HG02943 (cell line): ENCODE results near the gene CPTP.

Experiments
- ATAC-seq: cut with Tn5 transposase; IDR thresholded peaks from one replicate; pipeline ENCODE4 v1.9.1; 2021; ENCODE audit warnings: mild to moderate bottlenecking, low read depth, moderate library complexity; ENCODE audit not compliant: unreplicated experiment

Gene CPTP

GRCh38 chr1:1324524-1325287 is at the start of gene CPTP, which contains the start of gene INTS11:
TSS of gene CPTP (plus strand) at chr1:1324802. CDS start at chr1:1326911, 2,109 bp downstream.
TSS of gene INTS11 (minus strand) at chr1:1324660. CDS start at chr1:1324608, 52 bp downstream.
- ATAC-seq = peak; percentile 60

- ATAC-seq = no peak
These were observed 49.6 kb upstream of the CPTP start for GRCh38 chr1:1274931-1275431.

GRCh38 chr1:1275836-1276235 is 48.8 kb upstream of the CPTP start:
- no peak for ATAC-seq

DNA sequence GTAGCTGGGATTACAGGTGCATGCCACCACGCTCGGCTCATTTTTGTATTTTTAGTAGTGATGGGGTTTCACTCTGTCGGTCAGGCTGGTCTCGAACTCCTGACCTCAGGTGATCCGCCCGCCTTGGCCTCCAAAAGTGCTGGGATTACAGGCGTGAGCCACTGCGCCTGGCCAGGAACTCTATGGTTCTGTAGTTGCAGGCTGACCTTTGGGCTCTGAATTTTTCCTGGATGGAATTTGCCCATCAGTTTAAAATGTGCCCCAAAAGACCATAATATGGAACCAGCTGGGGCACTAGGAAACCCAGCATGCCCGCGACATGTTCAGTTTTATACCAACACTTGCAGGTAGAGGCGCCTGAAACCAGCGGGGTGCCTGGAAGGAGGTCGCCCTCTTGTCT is 46.0 kb upstream of the CPTP start:
- ATAC-seq = no peak

DNA sequence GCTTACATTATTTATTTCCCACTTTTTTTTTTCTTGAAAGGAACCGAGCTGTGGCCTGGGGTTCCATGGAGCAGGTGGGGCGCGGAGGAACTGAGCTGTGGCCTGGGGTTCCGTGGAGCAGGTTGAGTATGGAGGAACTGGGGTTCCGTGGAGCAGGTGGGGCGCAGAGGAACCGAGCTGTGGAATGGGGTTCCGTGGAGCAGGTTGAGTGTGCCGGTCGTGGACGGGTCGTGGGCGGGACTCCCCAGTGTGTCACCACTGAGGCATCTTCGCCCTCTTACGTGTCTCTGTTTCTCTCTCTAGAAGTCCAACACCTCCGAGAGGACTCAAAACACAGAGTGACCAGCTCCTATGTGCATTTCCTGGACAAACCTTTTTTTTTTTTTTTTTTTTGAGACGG is 45.6 kb upstream of the CPTP start:
- no peak for ATAC-seq

DNA sequence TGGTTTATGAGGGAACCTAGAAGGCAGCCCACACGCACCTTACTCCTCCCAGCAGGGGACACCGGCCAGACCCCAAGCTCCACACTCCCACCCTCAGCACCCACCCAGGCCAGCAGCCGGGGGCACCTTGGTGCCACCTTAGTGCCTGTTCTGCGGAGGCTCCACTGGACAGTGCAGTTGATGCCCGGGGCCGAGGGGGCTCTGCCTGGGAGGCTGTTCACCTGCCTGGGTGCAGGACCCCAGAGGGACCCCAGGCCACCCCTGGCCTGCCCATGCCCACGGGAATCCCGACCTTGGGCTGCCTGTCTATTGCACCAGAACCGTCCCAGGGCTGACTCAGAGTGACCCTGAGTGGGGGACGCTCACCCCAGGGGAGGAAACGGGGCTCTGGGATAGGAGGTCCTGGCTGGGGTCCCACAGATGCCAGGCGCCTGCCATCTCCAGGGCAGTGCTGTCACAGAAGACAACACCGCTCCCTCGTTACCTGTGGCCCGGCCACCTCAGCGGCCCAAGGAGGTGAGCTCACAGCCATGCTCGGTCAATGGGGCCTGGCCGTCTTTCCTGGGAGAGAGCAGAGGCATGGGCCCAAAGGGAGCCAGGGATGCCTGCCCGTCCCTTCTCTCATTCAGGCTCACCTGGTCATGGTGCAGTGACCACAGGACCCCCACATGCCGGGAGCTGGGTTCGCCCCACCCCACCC is 43.7 kb upstream of the CPTP start:
- no peak for ATAC-seq

DNA sequence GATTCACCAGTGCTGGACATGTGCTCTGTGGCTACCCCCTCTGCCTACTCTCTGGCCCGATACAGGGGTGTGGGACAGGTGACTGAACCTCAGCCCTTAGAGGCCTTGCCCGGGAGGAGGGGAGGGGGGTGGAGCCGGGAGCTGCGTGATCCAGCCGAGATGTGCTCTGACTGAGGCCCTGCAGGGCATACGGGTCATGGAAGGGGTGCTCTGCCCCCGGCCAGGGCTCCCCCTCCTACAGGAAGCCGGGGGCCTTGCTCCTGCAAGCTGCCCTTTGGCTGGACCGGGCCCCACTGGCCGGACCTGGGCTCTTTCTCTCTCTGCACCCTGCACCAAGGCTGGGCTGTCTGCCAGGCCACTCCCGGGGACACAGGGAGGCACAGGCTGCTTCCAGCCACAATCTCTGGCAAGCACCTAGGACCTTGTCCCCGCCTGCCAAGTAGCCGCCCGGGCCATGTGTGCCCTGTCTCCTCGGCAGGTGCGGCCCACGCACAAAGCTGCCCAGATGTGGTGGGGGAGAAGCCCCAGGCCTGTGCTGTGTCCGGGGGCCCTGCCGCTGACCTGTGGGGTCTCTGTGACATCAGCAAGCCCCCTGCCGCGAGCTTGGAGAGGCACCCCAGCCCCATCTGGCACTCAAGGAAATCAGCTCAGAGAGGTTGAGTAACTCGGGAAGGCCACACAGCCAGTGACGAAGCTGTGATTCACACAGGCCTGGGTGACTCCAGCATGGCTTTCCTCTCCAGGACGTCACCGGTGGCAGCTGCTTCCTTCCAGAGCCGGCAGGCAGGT is 42.9 kb upstream of the CPTP start:
- ATAC-seq = no peak

GRCh38 chr1:1282998-1283397 is 41.6 kb upstream of the CPTP start:
- ATAC-seq = no peak

DNA sequence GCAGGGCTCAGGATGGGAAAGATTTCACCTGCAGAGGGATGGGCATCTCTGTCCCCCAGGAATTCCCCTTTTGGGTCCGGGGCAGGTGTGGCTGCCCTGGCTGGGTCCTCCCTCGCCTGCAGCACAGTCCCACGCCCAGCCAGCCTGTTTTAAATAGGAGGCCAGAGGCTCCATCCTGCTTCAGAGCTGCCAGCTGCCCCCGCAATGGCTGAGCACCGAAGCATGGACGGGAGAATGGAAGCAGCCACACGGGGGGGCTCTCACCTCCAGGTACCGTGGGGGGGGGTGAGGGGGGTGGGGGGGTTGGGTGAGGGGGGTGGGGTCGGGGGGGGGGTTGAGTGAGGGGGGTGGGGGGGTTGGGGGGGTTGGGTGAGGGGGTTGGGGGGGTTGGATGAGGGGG is 40.8 kb upstream of the CPTP start:
- no peak for ATAC-seq

GRCh38 chr1:1284221-1285101 is 40.1 kb upstream of the CPTP start:
- no peak for ATAC-seq

DNA sequence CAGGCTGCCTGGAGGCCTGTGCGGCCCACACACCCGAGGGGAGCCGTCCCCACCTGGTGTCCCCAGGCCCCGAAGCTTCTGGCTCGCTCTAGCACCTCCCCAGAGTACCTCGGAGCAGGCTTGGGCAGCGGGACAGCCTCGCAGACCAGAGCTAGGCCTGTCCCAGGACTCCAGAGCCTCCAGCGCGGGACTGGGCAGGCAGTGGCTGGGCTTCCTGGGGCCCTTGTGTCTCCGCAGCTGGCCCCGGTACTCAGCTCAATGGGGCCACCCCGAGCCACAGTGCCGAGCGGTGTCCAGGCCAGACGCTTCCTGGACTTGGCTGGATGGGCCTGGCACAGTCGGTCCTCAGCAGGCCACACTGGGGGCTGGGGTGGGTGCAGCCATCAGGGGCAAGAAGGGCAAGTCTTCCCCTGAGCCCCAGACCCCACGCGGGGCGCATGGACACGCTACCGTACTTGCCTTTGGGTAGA is 39.5 kb upstream of the CPTP start:
- ATAC-seq = no peak

- no peak for ATAC-seq
These were observed 38.8 kb upstream of the CPTP start for GRCh38 chr1:1285611-1286311.

DNA sequence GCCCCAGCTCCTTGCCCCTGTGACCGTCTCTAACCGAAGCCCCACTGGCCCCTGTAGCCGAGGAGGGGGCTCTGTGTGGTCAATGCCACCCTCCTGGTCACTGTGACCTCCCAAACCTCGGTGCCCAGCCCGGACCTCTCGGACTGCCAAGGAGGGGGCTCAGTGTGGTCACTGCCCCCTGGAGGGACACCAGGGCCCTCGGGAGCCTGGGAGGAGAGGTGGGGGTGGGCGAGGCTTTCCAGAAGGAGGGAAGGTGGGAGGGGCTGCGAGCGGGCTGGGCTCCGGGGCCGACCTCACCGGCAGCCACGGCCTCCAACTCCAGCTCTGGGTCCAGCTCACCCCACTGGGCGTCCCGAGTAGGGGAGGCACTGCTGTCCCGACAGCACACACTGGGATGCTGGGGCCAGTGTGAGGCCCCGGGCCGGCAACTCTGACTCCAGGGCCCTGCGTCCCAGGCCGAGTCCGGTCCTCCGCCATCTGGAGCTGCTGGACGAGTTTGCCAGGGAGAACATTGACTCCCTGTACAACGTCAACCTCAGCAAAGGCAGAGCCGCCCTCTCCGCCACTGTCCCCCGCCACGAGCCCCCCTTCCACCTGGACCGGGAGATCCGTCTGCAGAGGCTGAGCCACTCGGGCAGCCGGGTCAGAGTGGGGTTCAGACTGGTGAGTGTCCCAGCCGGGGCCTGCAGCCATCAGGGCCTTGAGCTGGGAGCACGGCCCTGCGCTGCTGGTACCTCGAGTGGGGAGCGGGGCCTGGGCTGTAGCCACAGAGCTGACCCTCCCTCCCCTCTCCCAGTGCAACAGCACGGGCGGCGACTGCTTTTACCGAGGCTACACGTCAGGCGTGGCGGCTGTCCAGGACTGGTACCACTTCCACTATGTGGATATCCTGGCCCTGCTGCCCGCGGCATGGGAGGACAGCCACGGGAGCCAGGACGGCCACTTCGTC is 38.0 kb upstream of the CPTP start:
- no peak for ATAC-seq

- ATAC-seq = no peak
These were observed 37.1 kb upstream of the CPTP start for GRCh38 chr1:1287288-1288110.

GRCh38 chr1:1290238-1290731 is 34.3 kb upstream of the CPTP start:
- ATAC-seq = no peak

- ATAC-seq = no peak
These were observed 33.5 kb upstream of the CPTP start for GRCh38 chr1:1291023-1291528.
